ENCODE measurements around the gene TLE6.
"Not testable (repeated sequence)": the region's sequence is repeated elsewhere in the genome, so short reads cannot be mapped to it uniquely, and the experiment has no call there.

TLE6 gene

GRCh38 chr19:2973229-2973628, 4.1 kb upstream of the TLE6 start:
- no peak for DNase-seq (ENCODE audit: low read depth in 2 of 2, low spot score in 1 of 2)

GRCh38 chr19:2974342-2975041, 2.9 kb upstream of the TLE6 start:
- no peak for DNase-seq (ENCODE audit: low read depth in 2 of 2, low spot score in 1 of 2)

GRCh38 chr19:2976609-2977000, 759 bp upstream of the TLE6 start:
- DNase-seq (ENCODE audit: low read depth in 2 of 2, low spot score in 1 of 2): no peak

GRCh38 chr19:2977746-2978138, 378 bp downstream of the TLE6 start:
- no peak for DNase-seq (ENCODE audit: low read depth in 2 of 2, low spot score in 1 of 2)

GRCh38 chr19:2978166-2978767, 903 bp downstream of the TLE6 start:
- no peak for DNase-seq (ENCODE audit: low read depth in 2 of 2, low spot score in 1 of 2)

GRCh38 chr19:2978772-2979171, 1.4 kb downstream of the TLE6 start:
- no peak for DNase-seq (ENCODE audit: low read depth in 2 of 2, low spot score in 1 of 2)

- DNase-seq (ENCODE audit: low read depth in 2 of 2, low spot score in 1 of 2): no peak
Observed at GRCh38 chr19:2981898-2982297, 4.5 kb downstream of the TLE6 start.

- DNase-seq (ENCODE audit: low read depth in 2 of 2, low spot score in 1 of 2): no peak
Observed at GRCh38 chr19:2982561-2982960, 5.2 kb downstream of the TLE6 start.

GRCh38 chr19:2982983-2983350, 5.6 kb downstream of the TLE6 start:
- DNase-seq (ENCODE audit: low read depth in 2 of 2, low spot score in 1 of 2): no peak

GRCh38 chr19:2983351-2984214, 6.2 kb downstream of the TLE6 start:
- no peak for DNase-seq (ENCODE audit: low read depth in 2 of 2, low spot score in 1 of 2)

GRCh38 chr19:2984215-2984528, 6.8 kb downstream of the TLE6 start:
- no peak for DNase-seq (ENCODE audit: low read depth in 2 of 2, low spot score in 1 of 2)

- no peak for DNase-seq (ENCODE audit: low read depth in 2 of 2, low spot score in 1 of 2)
Observed at GRCh38 chr19:2986951-2987524, 9.7 kb downstream of the TLE6 start.

GRCh38 chr19:2987797-2988196, 10.4 kb downstream of the TLE6 start:
- DNase-seq (ENCODE audit: low read depth in 2 of 2, low spot score in 1 of 2): no peak

GRCh38 chr19:2988568-2988967, 11.2 kb downstream of the TLE6 start:
- no peak for DNase-seq (ENCODE audit: low read depth in 2 of 2, low spot score in 1 of 2)

GRCh38 chr19:2989236-2989946, 12.0 kb downstream of the TLE6 start:
- DNase-seq (ENCODE audit: low read depth in 2 of 2, low spot score in 1 of 2): no peak

GRCh38 chr19:2992333-2992732, 15.0 kb downstream of the TLE6 start:
- DNase-seq (ENCODE audit: low read depth in 2 of 2, low spot score in 1 of 2): not testable (repeated sequence)

- DNase-seq (ENCODE audit: low read depth in 2 of 2, low spot score in 1 of 2): no peak
Observed at GRCh38 chr19:2992958-2993357, 15.6 kb downstream of the TLE6 start.

GRCh38 chr19:2993579-2993978, 16.2 kb downstream of the TLE6 start:
- DNase-seq (ENCODE audit: low read depth in 2 of 2, low spot score in 1 of 2): no peak

- DNase-seq (ENCODE audit: low read depth in 2 of 2, low spot score in 1 of 2): no peak
Observed at GRCh38 chr19:2994588-2995131, 17.3 kb downstream of the TLE6 start.

GRCh38 chr19:2997720-2998119, 20.4 kb downstream of the TLE6 start:
- DNase-seq (ENCODE audit: low read depth in 2 of 2, low spot score in 1 of 2): no peak

GRCh38 chr19:2998642-2999041, 21.3 kb downstream of the TLE6 start:
- DNase-seq (ENCODE audit: low read depth in 2 of 2, low spot score in 1 of 2): no peak

Measured in stimulated activated CD8-positive, alpha-beta memory T cell treated with anti-CD3 and anti-CD28 coated beads, Interleukin-4, amount 100 ng/mL, for 1 hour (primary cell).